ENCODE data around the gene NPHP4.

NPHP4 gene

GRCh38 chr1:5868931-5869500 is 123.2 kb downstream of the NPHP4 start:
- no peaks in the 10 kb centered on the region for H3K27me3 Mint-ChIP-seq (ENCODE audit: low read depth)
- H3K27ac Mint-ChIP-seq, result no peak overlapping the region
- peaks cover 42% of the 10 kb centered on the region for H3K36me3 Mint-ChIP-seq (ENCODE audit: low read depth)
- no peak for TF ChIP-seq CTCF (IDR thresholded peaks at IDR 0.05; ENCODE audit: unreplicated experiment in 3 of 3)
- peaks cover 6% of the 10 kb centered on the region for H3K4me1 Mint-ChIP-seq
- no peak overlapping the region for H3K4me3 Mint-ChIP-seq
- H3K9me3 Mint-ChIP-seq, result no peaks in the 10 kb centered on the region

GRCh38 chr1:5865774-5866173 is 126.5 kb downstream of the NPHP4 start:
- Mint-ChIP-seq H3K9me3 (no peaks in the 10 kb centered on the region), H3K27me3 (ENCODE audit: low read depth) (no peaks in the 10 kb centered on the region), H3K36me3 (ENCODE audit: low read depth) (peaks cover 29% of the 10 kb centered on the region), H3K4me1 (peaks cover 6% of the 10 kb centered on the region), H3K27ac (no peak overlapping the region), H3K4me3 (no peak overlapping the region)
- TF ChIP-seq CTCF (IDR thresholded peaks at IDR 0.05; ENCODE audit: unreplicated experiment in 3 of 3), result no peak

GRCh38 chr1:5865056-5865455 is 127.2 kb downstream of the NPHP4 start:
- peaks cover 6% of the 10 kb centered on the region for H3K4me1 Mint-ChIP-seq
- H3K27ac Mint-ChIP-seq, result no peak overlapping the region
- no peak for TF ChIP-seq CTCF (IDR thresholded peaks at IDR 0.05; ENCODE audit: unreplicated experiment in 3 of 3)
- peaks cover 24% of the 10 kb centered on the region for H3K36me3 Mint-ChIP-seq (ENCODE audit: low read depth)
- H3K27me3 Mint-ChIP-seq (ENCODE audit: low read depth), result no peaks in the 10 kb centered on the region
- H3K9me3 Mint-ChIP-seq, result no peaks in the 10 kb centered on the region
- H3K4me3 Mint-ChIP-seq, result no peak overlapping the region

GRCh38 chr1:5864256-5864655 is 128.0 kb downstream of the NPHP4 start:
- no peak for TF ChIP-seq CTCF (IDR thresholded peaks at IDR 0.05; ENCODE audit: unreplicated experiment in 3 of 3)
- peaks cover 17% of the 10 kb centered on the region for H3K36me3 Mint-ChIP-seq (ENCODE audit: low read depth)
- H3K4me3 Mint-ChIP-seq, result no peak overlapping the region
- H3K4me1 Mint-ChIP-seq, result peaks cover 6% of the 10 kb centered on the region
- H3K27ac Mint-ChIP-seq, result no peak overlapping the region
- H3K9me3 Mint-ChIP-seq, result no peaks in the 10 kb centered on the region
- no peaks in the 10 kb centered on the region for H3K27me3 Mint-ChIP-seq (ENCODE audit: low read depth)

GRCh38 chr1:5863238-5863637 is 129.0 kb downstream of the NPHP4 start:
- H3K4me3 Mint-ChIP-seq, result no peak overlapping the region
- peaks cover 8% of the 10 kb centered on the region for H3K36me3 Mint-ChIP-seq (ENCODE audit: low read depth)
- TF ChIP-seq CTCF (IDR thresholded peaks at IDR 0.05; ENCODE audit: unreplicated experiment in 3 of 3), result no peak
- no peaks in the 10 kb centered on the region for H3K9me3 Mint-ChIP-seq
- no peak overlapping the region for H3K27ac Mint-ChIP-seq
- no peaks in the 10 kb centered on the region for H3K27me3 Mint-ChIP-seq (ENCODE audit: low read depth)
- H3K4me1 Mint-ChIP-seq, result peaks cover 6% of the 10 kb centered on the region

Measured in nephron (organoid).